ENCODE results near the gene SMCO3. TPM values are rescaled to one million over a fixed set of nuclear protein-coding genes. Genes with fewer than 3 reads are reported as not detected.

SMCO3 gene
- total RNA-seq, 1 experiment from 2014 or later, result not detected

DNA sequence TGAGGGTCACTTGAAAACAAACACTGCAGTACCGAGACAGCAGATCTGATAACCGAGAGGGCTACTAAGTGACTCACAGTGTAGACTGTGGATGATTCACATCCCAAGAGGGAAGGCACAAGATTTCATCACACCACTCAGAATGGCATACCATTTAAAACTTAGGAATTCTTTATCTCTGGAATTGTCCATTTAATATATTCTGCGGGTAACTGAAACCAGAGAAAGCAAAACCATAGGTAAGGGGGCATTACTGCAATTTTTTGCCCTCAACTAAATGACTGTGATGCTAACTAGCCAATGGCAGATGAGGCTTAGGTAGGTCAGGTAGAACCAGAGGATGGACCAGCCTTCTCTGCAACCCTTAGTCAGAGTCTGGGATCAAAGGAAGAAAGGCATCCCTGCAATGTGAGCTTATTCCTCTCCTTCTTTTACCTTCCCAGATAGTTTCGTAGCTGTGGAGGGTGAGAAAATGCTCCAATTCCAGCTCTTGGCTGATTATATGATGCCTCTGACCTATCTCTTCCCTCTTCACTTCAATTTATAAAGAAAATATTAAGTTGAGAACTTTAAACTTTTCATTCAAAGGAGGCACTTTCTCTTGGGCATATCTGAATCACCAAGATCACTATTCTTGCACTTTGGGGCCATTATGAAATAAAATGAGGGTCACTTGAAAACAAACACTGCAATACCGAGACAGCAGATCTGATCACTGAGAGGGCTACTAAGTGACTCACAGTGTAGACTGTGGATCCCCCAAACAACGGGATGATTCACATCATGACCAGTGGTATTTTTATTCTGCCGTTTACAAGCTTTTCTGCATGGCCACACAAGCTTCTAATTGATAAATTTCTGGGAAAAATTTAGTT lies 22.6 kb upstream of the SMCO3 start:
- POLR2A ChIA-PET, result interaction anchor here (0.5 kb wide), 1 partner anchor 1049 kb away, joined by 3 read pairs; no protein-coding TSS in a partner anchor
- TF ChIP-seq, protein P1, sequence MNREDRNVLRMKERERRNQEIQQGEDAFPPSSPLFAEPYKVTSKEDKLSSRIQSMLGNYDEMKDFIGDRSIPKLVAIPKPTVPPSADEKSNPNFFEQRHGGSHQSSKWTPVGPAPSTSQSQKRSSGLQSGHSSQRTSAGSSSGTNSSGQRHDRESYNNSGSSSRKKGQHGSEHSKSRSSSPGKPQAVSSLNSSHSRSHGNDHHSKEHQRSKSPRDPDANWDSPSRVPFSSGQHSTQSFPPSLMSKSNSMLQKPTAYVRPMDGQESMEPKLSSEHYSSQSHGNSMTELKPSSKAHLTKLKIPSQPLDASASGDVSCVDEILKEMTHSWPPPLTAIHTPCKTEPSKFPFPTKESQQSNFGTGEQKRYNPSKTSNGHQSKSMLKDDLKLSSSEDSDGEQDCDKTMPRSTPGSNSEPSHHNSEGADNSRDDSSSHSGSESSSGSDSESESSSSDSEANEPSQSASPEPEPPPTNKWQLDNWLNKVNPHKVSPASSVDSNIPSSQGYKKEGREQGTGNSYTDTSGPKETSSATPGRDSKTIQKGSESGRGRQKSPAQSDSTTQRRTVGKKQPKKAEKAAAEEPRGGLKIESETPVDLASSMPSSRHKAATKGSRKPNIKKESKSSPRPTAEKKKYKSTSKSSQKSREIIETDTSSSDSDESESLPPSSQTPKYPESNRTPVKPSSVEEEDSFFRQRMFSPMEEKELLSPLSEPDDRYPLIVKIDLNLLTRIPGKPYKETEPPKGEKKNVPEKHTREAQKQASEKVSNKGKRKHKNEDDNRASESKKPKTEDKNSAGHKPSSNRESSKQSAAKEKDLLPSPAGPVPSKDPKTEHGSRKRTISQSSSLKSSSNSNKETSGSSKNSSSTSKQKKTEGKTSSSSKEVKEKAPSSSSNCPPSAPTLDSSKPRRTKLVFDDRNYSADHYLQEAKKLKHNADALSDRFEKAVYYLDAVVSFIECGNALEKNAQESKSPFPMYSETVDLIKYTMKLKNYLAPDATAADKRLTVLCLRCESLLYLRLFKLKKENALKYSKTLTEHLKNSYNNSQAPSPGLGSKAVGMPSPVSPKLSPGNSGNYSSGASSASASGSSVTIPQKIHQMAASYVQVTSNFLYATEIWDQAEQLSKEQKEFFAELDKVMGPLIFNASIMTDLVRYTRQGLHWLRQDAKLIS (CRISPR knock-in tag; IDR thresholded peaks at IDR 0.05; ENCODE audit: borderline replicate concordance), result no peak
- TF ChIP-seq, protein P2, sequence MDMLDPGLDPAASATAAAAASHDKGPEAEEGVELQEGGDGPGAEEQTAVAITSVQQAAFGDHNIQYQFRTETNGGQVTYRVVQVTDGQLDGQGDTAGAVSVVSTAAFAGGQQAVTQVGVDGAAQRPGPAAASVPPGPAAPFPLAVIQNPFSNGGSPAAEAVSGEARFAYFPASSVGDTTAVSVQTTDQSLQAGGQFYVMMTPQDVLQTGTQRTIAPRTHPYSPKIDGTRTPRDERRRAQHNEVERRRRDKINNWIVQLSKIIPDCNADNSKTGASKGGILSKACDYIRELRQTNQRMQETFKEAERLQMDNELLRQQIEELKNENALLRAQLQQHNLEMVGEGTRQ (CRISPR knock-in tag; IDR thresholded peaks at IDR 0.05), result no peak
- TF ChIP-seq, protein P3, sequence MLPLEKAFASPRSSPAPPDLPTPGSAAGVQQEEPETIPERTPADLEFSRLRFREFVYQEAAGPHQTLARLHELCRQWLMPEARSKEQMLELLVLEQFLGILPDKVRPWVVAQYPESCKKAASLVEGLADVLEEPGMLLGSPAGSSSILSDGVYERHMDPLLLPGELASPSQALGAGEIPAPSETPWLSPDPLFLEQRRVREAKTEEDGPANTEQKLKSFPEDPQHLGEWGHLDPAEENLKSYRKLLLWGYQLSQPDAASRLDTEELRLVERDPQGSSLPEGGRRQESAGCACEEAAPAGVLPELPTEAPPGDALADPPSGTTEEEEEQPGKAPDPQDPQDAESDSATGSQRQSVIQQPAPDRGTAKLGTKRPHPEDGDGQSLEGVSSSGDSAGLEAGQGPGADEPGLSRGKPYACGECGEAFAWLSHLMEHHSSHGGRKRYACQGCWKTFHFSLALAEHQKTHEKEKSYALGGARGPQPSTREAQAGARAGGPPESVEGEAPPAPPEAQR (CRISPR knock-in tag; IDR thresholded peaks at IDR 0.05), result no peak
- no peak for TF ChIP-seq ZNF219 (CRISPR knock-in tag; IDR thresholded peaks at IDR 0.05; ENCODE audit: borderline replicate concordance)
- TF ChIP-seq, protein P4, sequence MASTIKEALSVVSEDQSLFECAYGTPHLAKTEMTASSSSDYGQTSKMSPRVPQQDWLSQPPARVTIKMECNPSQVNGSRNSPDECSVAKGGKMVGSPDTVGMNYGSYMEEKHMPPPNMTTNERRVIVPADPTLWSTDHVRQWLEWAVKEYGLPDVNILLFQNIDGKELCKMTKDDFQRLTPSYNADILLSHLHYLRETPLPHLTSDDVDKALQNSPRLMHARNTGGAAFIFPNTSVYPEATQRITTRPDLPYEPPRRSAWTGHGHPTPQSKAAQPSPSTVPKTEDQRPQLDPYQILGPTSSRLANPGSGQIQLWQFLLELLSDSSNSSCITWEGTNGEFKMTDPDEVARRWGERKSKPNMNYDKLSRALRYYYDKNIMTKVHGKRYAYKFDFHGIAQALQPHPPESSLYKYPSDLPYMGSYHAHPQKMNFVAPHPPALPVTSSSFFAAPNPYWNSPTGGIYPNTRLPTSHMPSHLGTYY (CRISPR knock-in tag; IDR thresholded peaks at IDR 0.05), result no peak
- TF ChIP-seq CREB1 (CRISPR knock-in tag; IDR thresholded peaks at IDR 0.05), result no peak
- TF ChIP-seq, protein P5, sequence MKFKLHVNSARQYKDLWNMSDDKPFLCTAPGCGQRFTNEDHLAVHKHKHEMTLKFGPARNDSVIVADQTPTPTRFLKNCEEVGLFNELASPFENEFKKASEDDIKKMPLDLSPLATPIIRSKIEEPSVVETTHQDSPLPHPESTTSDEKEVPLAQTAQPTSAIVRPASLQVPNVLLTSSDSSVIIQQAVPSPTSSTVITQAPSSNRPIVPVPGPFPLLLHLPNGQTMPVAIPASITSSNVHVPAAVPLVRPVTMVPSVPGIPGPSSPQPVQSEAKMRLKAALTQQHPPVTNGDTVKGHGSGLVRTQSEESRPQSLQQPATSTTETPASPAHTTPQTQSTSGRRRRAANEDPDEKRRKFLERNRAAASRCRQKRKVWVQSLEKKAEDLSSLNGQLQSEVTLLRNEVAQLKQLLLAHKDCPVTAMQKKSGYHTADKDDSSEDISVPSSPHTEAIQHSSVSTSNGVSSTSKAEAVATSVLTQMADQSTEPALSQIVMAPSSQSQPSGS (CRISPR knock-in tag; IDR thresholded peaks at IDR 0.05; ENCODE audit: borderline replicate concordance, low read depth), result no peak
- no peak for TF ChIP-seq FOXJ3 (CRISPR knock-in tag; IDR thresholded peaks at IDR 0.05; ENCODE audit: borderline replicate concordance)
- no peak for TF ChIP-seq NFYB (CRISPR knock-in tag; conservative IDR thresholded peaks at IDR 0.05; ENCODE audit: low read depth)
- TF ChIP-seq, protein P6, sequence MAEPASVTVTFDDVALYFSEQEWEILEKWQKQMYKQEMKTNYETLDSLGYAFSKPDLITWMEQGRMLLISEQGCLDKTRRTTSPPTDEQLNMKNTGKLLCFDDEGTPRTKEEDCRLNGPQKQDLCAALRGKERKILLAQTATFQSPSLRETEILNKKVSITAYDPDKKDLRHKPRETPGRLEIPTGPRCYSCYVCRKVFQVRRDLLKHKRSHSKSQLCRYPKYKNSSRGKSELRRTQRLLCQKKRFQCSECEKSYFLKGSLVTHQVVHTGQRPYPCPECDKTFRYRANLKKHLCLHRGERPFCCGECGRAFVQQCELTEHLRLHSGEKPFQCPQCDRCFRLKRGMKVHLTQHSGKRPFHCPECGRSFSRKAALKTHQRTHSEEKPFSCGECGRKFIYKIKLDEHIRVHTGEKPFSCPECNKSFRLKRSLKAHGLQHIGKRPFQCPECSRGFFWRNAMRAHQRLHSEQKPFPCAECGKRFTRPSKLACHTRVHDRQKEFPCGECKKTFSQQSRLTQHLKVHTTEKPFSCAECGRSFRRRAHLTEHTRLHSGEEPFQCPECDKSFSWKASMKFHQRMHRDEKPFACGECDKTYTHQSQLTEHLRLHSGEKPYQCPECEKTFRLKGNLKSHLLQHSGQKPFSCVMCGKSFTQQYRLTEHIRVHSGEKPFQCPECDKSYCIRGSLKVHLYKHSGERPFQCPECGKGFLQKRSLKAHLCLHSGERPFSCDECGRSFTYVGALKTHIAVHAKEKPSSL (CRISPR knock-in tag; conservative IDR thresholded peaks at IDR 0.05), result no peak
- TF ChIP-seq, protein P7, sequence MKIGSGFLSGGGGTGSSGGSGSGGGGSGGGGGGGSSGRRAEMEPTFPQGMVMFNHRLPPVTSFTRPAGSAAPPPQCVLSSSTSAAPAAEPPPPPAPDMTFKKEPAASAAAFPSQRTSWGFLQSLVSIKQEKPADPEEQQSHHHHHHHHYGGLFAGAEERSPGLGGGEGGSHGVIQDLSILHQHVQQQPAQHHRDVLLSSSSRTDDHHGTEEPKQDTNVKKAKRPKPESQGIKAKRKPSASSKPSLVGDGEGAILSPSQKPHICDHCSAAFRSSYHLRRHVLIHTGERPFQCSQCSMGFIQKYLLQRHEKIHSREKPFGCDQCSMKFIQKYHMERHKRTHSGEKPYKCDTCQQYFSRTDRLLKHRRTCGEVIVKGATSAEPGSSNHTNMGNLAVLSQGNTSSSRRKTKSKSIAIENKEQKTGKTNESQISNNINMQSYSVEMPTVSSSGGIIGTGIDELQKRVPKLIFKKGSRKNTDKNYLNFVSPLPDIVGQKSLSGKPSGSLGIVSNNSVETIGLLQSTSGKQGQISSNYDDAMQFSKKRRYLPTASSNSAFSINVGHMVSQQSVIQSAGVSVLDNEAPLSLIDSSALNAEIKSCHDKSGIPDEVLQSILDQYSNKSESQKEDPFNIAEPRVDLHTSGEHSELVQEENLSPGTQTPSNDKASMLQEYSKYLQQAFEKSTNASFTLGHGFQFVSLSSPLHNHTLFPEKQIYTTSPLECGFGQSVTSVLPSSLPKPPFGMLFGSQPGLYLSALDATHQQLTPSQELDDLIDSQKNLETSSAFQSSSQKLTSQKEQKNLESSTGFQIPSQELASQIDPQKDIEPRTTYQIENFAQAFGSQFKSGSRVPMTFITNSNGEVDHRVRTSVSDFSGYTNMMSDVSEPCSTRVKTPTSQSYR (CRISPR knock-in tag; IDR thresholded peaks at IDR 0.05), result no peak
- no peak for TF ChIP-seq ELF4 (CRISPR knock-in tag; IDR thresholded peaks at IDR 0.05; ENCODE audit: low read depth)
- no peak for TF ChIP-seq GABPB1 (CRISPR knock-in tag; IDR thresholded peaks at IDR 0.05)
- DNase-seq (ENCODE audit: low spot score), result no peak
- H3K27ac Mint-ChIP-seq, result no peak overlapping the region
- H3K27me3 Mint-ChIP-seq (ENCODE audit: low read depth), result no peaks in the 10 kb centered on the region
- peaks cover 11% of the 10 kb centered on the region for H3K9me3 Mint-ChIP-seq
- CTCF ChIA-PET, result interaction anchor here (0.6 to 0.7 kb wide), 2 partner anchors 33 to 66 kb away, joined by 3 read pairs; partner anchors contain the start of genes C12orf60 and WBP11
- no peak overlapping the region for H3K4me3 Mint-ChIP-seq
- peak; percentile 30; the same call in 1 of the 2 replicates for ATAC-seq
- peaks cover 5% of the 10 kb centered on the region for H3K4me1 Mint-ChIP-seq
- H3K36me3 Mint-ChIP-seq, result peaks cover 6% of the 10 kb centered on the region

Data from WTC11 (cell line).